ENCODE measurements around the gene PLCB4.

Gene PLCB4

GRCh38 chr20:9059931-9060330, 9.0 kb upstream of the PLCB4 start:
- in situ Hi-C loops (cut with MboI; ENCODE audit: low sequenced_read_pairs): no loop called here

- in situ Hi-C loops (cut with MboI; ENCODE audit: low sequenced_read_pairs): no loop called here
Observed at GRCh38 chr20:9061434-9061833, 7.5 kb upstream of the PLCB4 start.

GRCh38 chr20:9062066-9062465, 6.8 kb upstream of the PLCB4 start:
- in situ Hi-C loops (cut with MboI; ENCODE audit: low sequenced_read_pairs): no loop called here

- in situ Hi-C loops (cut with MboI; ENCODE audit: low sequenced_read_pairs): no loop called here
Observed at GRCh38 chr20:9066191-9066590, 2.7 kb upstream of the PLCB4 start.

GRCh38 chr20:9068233-9068801, 570 bp upstream of the PLCB4 start:
- in situ Hi-C loops (cut with MboI; ENCODE audit: low sequenced_read_pairs): no loop called here

GRCh38 chr20:9070304-9070703, 1.4 kb downstream of the PLCB4 start:
- in situ Hi-C loops (cut with MboI; ENCODE audit: low sequenced_read_pairs): no loop called here

GRCh38 chr20:9071976-9072726, 3.3 kb downstream of the PLCB4 start:
- in situ Hi-C loops (cut with MboI; ENCODE audit: low sequenced_read_pairs): no loop called here

- in situ Hi-C loops (cut with MboI; ENCODE audit: low sequenced_read_pairs): no loop called here
Observed at GRCh38 chr20:9072861-9073500, 4.1 kb downstream of the PLCB4 start.

- in situ Hi-C loops (cut with MboI; ENCODE audit: low sequenced_read_pairs): no loop called here
Observed at GRCh38 chr20:9075264-9076095, 6.6 kb downstream of the PLCB4 start.

GRCh38 chr20:9076440-9076839, 7.6 kb downstream of the PLCB4 start:
- in situ Hi-C loops (cut with MboI; ENCODE audit: low sequenced_read_pairs): no loop called here

- in situ Hi-C loops (cut with MboI; ENCODE audit: low sequenced_read_pairs): no loop called here
Observed at GRCh38 chr20:9078826-9079731, 10.2 kb downstream of the PLCB4 start.

- in situ Hi-C loops (cut with MboI; ENCODE audit: low sequenced_read_pairs): no loop called here
Observed at GRCh38 chr20:9081423-9081966, 12.6 kb downstream of the PLCB4 start.

GRCh38 chr20:9082741-9083140, 13.9 kb downstream of the PLCB4 start:
- in situ Hi-C loops (cut with MboI; ENCODE audit: low sequenced_read_pairs): no loop called here

GRCh38 chr20:9087531-9088217, 18.8 kb downstream of the PLCB4 start:
- in situ Hi-C loops (cut with MboI; ENCODE audit: low sequenced_read_pairs): no loop called here

- in situ Hi-C loops (cut with MboI; ENCODE audit: low sequenced_read_pairs): no loop called here
Observed at GRCh38 chr20:9088556-9088955, 19.7 kb downstream of the PLCB4 start.

- in situ Hi-C loops (cut with MboI; ENCODE audit: low sequenced_read_pairs): no loop called here
Observed at GRCh38 chr20:9092113-9092512, 23.2 kb downstream of the PLCB4 start.

GRCh38 chr20:9092655-9093054, 23.8 kb downstream of the PLCB4 start:
- in situ Hi-C loops (cut with MboI; ENCODE audit: low sequenced_read_pairs): no loop called here

GRCh38 chr20:9093218-9093957, 24.5 kb downstream of the PLCB4 start:
- in situ Hi-C loops (cut with MboI; ENCODE audit: low sequenced_read_pairs): no loop called here

GRCh38 chr20:9099372-9099771, 30.5 kb downstream of the PLCB4 start:
- in situ Hi-C loops (cut with MboI; ENCODE audit: low sequenced_read_pairs): no loop called here

Measured in hTERT RPE-1 (cell line).